LNCAP (cell line): ENCODE data around the gene IFT172.

Source experiments
- CTCF ChIP-seq: fragments of 450-650 bp; IDR thresholded peaks from 2 replicates; pipeline ENCODE4 v1.5.1; 2017; ENCODE audit warnings: mild to moderate bottlenecking

Gene IFT172

DNA sequence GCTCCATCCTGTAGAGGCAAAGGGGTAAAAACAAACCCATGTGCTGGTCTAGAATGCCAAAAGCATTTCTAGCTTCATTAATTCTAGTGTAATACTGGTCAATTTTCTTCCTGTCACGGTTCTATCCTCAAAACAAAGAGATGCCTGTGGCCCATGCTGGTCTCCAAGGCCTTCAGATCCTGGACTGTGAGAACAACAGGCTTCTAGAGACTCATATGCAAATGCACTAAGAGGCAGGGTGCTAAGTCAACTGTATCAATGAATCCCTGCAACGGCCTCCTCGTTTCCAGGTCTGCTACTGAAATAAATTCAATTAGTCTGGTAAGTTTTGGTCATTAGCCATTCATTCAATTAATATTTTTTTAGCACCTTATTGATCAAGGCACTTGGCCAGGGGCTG is 4.0 kb downstream of the IFT172 start:
- no peak for TF ChIP-seq CTCF

- no peak for TF ChIP-seq CTCF
Observed at GRCh38 chr2:27471961-27472360, 17.6 kb downstream of the IFT172 start.

DNA sequence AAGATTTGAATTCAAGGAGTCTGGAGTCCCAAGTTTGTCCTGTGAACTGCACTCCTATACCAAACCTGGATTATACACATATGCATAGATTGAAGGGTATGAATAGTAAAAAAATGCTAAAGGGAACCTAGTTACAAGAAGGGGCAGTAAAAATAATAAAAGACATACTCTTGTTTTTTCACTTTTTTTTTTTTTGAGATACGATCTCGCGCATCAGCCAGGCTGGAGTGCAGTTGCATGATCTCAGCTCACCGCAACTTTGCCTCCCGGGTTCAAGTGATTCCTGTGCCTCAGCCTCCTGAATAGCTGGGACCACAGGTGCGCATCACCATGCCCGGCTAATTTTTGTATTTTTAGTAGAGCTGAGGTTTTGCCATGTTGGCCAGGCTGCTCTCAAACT is 25.1 kb downstream of the IFT172 start:
- TF ChIP-seq CTCF, result no peak

DNA sequence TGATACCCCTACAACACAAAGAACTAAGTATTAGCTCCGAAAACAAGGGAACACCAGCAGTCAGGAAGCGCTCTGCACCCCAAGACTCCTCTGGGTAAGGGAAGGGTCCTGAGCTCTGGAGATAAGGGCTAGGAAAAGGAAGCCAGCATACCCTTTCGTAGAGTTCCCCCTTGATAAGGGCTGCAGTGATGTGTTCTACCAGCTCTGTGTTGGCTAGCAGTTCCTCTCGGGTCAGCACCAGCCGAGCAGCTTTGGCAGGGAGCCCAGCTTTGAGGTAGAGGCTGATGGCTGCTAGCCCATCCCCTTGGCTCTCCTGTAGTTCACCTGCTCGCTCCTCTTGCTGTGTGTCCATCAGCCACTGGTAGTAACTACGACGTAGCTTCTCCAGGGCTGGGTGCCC is 28.4 kb downstream of the IFT172 start:
- TF ChIP-seq CTCF, result no peak

GRCh38 chr2:27453968-27454367 is 35.6 kb downstream of the IFT172 start:
- no peak for TF ChIP-seq CTCF

DNA sequence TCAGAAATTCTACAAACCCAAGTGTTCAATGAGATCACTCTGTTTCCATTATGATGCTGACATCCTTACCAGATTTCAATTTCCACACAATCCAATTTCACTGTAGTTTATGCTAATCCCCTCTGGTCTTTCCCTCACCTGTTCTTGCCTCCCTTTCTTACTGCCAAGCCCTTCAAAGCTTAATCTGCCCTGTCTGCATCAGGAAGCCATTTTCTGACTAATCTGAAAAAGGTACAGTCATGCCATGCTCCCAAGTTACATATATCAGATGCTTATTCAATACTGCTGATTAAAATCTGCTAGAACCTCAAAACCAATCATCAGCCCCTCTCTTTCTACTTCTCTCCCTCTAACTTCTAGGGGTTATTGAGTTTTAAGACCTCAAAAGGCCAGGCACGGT is 38.4 kb downstream of the IFT172 start:
- no peak for TF ChIP-seq CTCF

GRCh38 chr2:27448381-27448780 is 41.2 kb downstream of the IFT172 start:
- TF ChIP-seq CTCF, result no peak

DNA sequence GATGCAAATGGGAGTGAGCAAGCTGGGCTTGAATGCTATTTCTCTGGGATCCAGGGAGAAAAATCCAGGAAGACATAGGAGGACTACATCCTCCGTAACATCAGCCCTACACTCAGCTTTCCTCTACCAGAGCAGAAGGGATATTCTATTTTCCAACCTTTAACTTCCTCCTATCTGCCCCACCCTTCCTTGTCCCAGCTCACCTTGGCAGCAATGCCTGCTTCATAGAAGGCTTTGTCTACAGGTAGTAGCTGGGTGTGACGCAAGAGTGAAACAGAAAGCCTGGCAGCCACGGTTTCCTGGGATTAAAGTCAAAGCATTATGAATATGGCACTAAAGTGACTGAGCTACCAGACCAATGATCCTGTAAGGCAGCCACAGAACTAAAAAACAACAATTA is 43.5 kb downstream of the IFT172 start:
- TF ChIP-seq CTCF, result no peak
